ENCODE measurements around the gene NOS3. TPM values are rescaled to one million over a fixed set of nuclear protein-coding genes. Genes with fewer than 3 reads are reported as not detected.

The NOS3 gene
- total and polyA plus RNA-seq, 2 of the 13 experiments (the other 11 are each of a cell fraction or from before 2014, with no cell fraction given) = 3.7 to 7.5 TPM

DNA sequence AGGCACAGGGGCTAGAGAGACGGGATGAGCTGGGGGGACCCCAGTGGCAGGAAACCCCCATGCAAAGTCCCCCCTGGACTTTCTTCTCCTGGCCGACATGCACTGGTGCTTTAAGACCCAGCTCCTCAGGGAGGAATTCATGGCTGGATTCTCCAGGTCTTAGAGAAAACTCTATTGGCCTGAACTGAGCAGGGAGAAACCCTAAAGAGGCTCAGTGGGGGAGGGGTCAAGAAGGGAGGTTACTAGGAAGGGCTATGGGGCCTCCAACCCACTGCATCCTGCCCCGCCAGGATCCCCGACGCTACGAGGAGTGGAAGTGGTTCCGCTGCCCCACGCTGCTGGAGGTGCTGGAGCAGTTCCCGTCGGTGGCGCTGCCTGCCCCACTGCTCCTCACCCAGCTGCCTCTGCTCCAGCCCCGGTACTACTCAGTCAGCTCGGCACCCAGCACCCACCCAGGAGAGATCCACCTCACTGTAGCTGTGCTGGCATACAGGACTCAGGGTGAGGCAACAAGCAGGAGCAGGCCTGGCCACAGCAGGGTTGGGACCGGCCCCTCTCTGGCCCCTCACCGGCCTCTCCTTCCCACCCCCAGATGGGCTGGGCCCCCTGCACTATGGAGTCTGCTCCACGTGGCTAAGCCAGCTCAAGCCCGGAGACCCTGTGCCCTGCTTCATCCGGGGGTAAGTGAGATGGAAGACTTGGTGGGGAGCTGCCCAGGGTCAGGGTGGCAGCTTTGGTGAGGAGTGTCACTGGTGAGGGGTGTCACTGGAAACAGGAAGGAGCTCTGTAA is 19.7 kb downstream of the NOS3 start (continued):
- TF ChIP-seq, protein P1, sequence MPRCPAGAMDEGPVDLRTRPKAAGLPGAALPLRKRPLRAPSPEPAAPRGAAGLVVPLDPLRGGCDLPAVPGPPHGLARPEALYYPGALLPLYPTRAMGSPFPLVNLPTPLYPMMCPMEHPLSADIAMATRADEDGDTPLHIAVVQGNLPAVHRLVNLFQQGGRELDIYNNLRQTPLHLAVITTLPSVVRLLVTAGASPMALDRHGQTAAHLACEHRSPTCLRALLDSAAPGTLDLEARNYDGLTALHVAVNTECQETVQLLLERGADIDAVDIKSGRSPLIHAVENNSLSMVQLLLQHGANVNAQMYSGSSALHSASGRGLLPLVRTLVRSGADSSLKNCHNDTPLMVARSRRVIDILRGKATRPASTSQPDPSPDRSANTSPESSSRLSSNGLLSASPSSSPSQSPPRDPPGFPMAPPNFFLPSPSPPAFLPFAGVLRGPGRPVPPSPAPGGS (CRISPR knock-in tag; IDR thresholded peaks at IDR 0.05) = no peak
- TF ChIP-seq ZBTB7A (CRISPR knock-in tag; IDR thresholded peaks at IDR 0.05) (no peak; the same call in 1 of the 2 replicates), KLF12 (CRISPR knock-in tag; IDR thresholded peaks at IDR 0.05; ENCODE audit: borderline replicate concordance) (peak; percentile 68; the same call in 1 of the 2 replicates), PITX1 (CRISPR knock-in tag; IDR thresholded peaks at IDR 0.05) (no peak), ZNF367 (CRISPR knock-in tag; IDR thresholded peaks at IDR 0.05; ENCODE audit: borderline replicate concordance) (no peak), ZNF747 (CRISPR knock-in tag; IDR thresholded peaks at IDR 0.05; ENCODE audit: borderline replicate concordance) (peak; percentile 23; the same call in 1 of the 2 replicates), SRSF1 (optimal IDR thresholded peaks at IDR 0.05; ENCODE audit: low read depth, low read length) (no peak), HNRNPLL (IDR thresholded peaks at IDR 0.05; ENCODE audit: low read depth, low read length, poor library complexity, severe bottlenecking) (peak; percentile 61), BORCS8-MEF2B (CRISPR knock-in tag; IDR thresholded peaks at IDR 0.05) (peak; percentile 66; the same call in 1 of the 2 replicates), DR1 (CRISPR knock-in tag; IDR thresholded peaks at IDR 0.05) (no peak), SIN3B (IDR thresholded peaks at IDR 0.05; ENCODE audit: low read length) (no peak), NFRKB (IDR thresholded peaks at IDR 0.05) (no peak)
- TF ChIP-seq, protein P2, sequence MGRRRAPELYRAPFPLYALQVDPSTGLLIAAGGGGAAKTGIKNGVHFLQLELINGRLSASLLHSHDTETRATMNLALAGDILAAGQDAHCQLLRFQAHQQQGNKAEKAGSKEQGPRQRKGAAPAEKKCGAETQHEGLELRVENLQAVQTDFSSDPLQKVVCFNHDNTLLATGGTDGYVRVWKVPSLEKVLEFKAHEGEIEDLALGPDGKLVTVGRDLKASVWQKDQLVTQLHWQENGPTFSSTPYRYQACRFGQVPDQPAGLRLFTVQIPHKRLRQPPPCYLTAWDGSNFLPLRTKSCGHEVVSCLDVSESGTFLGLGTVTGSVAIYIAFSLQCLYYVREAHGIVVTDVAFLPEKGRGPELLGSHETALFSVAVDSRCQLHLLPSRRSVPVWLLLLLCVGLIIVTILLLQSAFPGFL (CRISPR knock-in tag; IDR thresholded peaks at IDR 0.05) = no peak
- TF ChIP-seq, protein P3, sequence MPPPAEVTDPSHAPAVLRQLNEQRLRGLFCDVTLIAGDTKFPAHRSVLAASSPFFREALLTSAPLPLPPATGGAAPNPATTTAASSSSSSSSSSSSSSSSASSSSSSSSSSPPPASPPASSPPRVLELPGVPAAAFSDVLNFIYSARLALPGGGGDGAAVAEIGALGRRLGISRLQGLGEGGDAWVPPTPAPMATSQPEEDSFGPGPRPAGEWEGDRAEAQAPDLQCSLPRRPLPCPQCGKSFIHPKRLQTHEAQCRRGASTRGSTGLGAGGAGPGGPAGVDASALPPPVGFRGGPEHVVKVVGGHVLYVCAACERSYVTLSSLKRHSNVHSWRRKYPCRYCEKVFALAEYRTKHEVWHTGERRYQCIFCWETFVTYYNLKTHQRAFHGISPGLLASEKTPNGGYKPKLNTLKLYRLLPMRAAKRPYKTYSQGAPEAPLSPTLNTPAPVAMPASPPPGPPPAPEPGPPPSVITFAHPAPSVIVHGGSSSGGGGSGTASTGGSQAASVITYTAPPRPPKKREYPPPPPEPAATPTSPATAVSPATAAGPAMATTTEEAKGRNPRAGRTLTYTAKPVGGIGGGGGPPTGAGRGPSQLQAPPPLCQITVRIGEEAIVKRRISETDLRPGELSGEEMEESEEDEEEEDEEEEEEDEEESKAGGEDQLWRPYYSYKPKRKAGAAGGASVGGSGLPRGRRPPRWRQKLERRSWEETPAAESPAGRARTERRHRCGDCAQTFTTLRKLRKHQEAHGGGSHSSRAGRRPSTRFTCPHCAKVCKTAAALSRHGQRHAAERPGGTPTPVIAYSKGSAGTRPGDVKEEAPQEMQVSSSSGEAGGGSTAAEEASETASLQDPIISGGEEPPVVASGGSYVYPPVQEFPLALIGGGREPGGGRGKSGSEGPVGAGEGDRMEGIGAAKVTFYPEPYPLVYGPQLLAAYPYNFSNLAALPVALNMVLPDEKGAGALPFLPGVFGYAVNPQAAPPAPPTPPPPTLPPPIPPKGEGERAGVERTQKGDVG (CRISPR knock-in tag; IDR thresholded peaks at IDR 0.05; ENCODE audit: borderline replicate concordance) = 0 out of 2 replicates have a peak, but pooled peaks have one; percentile 22
- TF ChIP-seq, protein P4, sequence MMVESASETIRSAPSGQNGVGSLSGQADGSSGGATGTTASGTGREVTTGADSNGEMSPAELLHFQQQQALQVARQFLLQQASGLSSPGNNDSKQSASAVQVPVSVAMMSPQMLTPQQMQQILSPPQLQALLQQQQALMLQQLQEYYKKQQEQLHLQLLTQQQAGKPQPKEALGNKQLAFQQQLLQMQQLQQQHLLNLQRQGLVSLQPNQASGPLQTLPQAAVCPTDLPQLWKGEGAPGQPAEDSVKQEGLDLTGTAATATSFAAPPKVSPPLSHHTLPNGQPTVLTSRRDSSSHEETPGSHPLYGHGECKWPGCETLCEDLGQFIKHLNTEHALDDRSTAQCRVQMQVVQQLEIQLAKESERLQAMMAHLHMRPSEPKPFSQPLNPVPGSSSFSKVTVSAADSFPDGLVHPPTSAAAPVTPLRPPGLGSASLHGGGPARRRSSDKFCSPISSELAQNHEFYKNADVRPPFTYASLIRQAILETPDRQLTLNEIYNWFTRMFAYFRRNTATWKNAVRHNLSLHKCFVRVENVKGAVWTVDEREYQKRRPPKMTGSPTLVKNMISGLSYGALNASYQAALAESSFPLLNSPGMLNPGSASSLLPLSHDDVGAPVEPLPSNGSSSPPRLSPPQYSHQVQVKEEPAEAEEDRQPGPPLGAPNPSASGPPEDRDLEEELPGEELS (CRISPR knock-in tag; IDR thresholded peaks at IDR 0.05) = 0 out of 2 replicates have a peak, but pooled peaks have one; percentile 27
- TF ChIP-seq, protein P5, sequence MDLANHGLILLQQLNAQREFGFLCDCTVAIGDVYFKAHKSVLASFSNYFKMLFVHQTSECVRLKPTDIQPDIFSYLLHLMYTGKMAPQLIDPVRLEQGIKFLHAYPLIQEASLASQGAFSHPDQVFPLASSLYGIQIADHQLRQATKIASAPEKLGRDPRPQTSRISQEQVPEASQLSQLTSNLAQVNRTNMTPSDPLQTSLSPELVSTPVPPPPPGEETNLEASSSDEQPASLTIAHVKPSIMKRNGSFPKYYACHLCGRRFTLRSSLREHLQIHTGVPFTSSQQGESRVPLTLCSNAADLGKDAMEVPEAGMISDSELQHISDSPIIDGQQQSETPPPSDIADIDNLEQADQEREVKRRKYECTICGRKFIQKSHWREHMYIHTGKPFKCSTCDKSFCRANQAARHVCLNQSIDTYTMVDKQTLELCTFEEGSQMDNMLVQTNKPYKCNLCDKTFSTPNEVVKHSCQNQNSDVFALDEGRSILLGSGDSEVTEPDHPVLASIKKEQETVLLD (CRISPR knock-in tag; IDR thresholded peaks at IDR 0.05; ENCODE audit: low read depth) = no peak
- TF ChIP-seq, protein P6, sequence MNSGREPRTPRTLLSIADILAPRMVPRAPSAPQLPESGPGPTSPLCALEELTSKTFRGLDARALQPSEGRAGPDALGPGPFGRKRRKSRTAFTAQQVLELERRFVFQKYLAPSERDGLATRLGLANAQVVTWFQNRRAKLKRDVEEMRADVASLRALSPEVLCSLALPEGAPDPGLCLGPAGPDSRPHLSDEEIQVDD (CRISPR knock-in tag; IDR thresholded peaks at IDR 0.05; ENCODE audit: borderline replicate concordance) = peak; percentile 60; the same call in 1 of the 2 replicates
- TF ChIP-seq, protein P7, sequence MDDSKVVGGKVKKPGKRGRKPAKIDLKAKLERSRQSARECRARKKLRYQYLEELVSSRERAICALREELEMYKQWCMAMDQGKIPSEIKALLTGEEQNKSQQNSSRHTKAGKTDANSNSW (CRISPR knock-in tag; IDR thresholded peaks at IDR 0.05; ENCODE audit: borderline replicate concordance) = no peak
